OCI-M1 (cell line): Measurements from ENCODE around the gene DHRS11.

Experiments used
- DNase-seq: peaks from one replicate; lab custom pipeline; 2025; lab: John Stamatoyannopoulos, UW

DHRS11 gene

DNA sequence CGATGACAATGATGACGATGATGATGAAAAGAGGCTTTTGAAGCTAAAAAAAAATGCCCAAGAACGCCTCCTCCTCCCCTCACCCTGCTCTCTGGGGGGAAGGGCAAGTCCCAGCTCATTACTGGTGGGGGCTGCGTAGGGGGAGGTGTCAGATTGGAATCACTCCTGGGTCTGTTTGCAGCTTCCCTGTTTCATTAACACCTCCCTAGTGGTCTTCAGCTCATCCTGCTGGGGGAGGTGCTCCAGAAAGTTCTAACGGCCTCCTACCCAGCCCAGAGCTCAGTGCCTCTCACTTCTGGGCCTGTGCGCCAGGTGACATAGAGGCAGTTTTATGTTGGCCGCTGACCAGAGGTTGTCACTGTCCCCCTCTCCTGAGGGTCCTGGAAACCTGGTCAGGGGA, 22.4 kb downstream of the DHRS11 start:
- DNase-seq = no peak

DNA sequence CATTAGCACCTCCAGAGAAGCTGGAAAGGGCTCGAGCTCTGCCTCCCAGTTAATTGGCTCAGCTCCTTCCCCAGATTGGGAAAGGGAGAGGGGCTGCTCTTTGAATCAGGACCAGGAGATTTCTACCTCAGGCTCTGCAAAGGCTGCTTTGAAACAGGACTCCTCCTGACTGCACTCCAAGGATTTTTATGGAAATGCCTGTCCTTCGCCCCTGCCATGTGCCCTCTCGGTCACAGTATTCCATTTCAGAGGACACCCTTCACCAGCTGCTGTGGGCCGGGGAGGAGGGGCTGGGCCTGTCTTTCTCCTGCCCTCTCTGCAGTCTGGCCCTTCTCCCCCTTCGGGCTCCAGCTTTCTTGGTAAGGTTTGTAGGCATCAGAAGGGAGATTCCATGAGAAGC, 23.3 kb downstream of the DHRS11 start:
- DNase-seq = no peak

DNA sequence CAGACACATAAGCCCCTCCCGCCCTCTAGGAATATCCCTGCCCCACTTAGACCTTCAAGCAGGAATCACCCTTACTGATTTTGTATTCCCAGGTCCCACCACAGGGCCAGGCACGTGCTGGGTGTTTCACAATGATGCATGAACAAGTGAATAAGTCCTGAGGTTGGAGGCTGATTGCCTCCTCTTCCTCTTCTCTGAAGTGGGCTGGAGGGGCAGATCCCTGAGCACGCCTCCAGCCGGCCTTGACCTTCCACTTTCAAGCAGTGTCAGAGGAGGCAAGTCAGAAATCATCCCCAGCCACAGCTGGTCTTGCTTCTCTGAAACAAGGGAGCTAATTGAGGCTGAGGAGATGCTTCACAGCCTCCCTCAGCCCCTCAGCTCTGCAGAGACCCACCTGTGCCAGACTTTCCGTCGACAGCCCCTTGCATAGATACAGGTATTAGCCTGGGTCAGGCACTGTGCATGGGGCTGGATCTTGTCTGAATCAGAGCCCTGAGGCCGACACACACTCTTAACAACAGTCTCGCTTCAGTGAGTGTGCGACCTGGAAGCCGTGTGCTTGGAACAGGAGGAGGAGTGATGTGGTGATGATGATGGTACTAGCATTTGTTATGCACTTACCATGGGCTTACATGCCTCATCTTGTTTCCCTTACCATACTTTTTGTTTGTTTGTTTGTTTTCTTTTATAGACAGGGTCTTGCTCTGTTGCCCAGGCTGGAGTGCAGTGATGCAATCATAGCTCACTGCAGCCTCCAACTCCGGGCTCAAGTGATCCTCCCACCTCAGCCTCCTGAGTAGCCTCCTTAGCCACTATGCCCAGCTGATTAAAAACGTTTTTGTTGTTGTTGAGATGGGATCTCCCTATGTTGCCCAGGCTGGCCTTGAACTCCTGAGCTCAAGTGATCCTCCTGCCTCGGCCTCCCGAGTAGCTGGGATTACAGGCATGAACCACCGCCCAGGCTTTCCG, 24.7 kb downstream of the DHRS11 start:
- no peak for DNase-seq

DNA sequence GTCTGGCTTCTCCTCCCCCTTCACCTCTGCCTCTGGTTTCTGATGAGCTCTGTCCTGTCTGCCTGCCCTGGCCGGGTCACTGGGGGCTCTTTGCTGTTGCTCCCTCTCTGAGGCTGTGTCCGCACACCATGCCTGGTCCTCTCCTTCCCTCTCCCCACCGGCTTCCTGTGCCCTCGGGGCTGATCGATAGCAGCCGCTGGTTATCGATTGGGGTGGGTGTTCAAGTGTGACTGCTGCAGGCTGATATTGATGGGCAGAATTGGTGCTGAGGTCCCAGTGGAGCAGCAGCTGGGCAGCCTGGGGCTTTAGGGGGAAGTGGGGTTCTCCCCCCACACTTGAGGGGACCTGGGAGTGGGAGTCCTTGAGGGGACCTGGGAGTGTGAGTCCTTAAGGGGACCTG, 26.1 kb downstream of the DHRS11 start:
- no peak for DNase-seq

DNA sequence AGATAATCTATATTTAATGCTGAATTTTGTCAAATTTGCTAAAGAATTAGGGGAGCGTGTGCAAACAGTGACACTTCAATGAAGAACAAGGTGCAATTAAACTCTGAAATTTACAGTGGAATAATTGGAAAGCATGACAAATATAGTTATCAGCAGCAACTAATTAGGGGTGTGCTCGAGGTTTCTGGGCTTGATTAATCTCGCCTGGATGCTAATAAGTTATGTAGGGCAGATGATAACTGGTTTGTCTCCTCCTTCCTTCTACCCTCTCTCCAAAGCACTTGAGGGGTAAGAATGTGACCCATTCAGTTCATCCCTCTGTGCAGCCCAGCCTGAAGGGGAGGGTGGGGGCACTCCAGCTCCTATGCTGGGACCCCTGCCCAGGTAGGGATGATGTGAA, 31.6 kb downstream of the DHRS11 start:
- no peak for DNase-seq

DNA sequence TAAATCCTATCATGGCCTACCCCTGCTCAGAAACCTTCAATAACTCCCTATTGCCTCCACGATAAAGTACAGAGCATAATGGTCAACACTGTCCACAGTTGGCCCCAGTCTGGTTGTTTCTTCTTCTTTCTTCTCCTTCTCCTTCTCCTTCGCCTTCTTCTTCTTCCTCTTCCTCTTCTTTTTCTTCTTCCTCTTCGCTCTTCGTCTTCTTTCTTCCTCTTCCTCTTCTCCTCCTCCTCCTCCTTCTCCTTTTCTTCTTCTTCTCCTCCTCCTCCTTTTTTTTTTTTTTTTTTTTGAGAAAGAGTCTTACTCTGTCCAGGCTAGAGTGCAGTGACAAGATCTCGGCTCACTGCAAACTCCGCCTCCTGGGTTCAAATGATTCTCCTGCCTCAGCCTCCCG, 33.5 kb downstream of the DHRS11 start:
- DNase-seq = no peak

DNA sequence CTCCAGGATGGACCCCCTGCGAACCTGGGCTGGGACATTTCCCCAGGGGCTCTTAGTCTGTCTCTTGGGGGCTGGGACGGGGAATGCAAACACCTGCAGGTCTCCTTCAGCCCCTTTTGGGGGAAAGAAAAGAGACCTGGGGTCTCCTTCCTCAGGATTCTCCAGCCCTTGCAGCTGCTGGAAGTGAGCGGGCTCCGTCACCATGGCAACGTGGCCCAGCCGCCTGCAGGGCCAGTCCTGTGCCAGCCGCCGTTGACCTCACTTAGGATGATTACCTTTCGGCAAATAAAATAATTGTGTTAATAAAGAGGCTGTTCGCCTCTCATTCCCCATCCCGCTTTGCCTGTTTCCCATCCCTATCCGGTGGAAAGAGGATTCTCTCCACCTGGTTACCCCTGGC, 35.4 kb downstream of the DHRS11 start:
- DNase-seq = no peak

DNA sequence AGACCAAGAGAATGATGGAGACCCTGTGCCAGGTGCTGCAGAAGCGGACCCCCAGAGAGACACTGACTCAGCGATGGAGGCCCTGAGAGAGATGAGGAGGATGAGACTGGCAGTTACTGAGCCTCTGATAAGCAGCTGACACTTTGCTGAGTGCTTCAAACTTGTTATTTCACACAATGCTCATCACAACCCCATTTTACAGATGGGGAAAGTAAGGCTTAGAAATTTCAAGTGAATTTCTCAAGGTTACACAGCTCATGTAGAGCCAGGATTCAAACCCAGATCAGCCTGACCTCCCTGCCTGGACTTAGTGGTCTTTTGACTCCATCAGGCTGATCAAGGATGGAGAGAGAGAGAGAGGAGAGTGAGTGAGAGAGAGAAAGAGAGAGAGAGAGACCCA, 36.9 kb downstream of the DHRS11 start:
- DNase-seq = no peak

DNA sequence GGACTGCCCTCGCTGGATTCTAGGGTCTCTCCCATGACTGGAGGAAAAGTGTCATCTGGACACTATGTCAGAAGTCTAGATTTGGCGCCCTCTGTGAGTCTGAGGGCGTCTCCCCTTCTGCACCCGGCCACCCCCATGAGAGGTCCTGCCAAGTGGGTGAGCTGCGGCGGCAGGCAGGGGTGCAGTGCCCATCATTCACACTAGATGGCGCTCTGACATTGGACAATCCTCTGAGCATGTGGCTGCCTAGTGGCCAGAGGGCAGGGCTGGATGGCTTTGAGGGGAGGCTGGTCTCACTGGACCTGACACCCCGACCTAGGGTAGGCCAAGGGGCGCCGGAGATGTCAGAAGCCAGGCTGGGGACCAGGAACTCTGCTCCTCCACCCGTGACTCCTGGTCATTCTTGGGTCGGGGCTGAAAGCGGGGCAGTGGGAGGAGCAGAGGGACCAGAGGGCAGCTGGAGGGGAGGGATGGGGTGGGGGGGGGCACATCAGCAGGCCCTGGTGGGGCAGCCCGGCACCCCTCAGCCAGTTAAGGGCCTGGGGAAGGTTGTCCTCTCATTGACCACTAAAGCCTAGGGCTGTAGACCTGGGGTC, 37.7 kb downstream of the DHRS11 start:
- peak; percentile 88 for DNase-seq

DNA sequence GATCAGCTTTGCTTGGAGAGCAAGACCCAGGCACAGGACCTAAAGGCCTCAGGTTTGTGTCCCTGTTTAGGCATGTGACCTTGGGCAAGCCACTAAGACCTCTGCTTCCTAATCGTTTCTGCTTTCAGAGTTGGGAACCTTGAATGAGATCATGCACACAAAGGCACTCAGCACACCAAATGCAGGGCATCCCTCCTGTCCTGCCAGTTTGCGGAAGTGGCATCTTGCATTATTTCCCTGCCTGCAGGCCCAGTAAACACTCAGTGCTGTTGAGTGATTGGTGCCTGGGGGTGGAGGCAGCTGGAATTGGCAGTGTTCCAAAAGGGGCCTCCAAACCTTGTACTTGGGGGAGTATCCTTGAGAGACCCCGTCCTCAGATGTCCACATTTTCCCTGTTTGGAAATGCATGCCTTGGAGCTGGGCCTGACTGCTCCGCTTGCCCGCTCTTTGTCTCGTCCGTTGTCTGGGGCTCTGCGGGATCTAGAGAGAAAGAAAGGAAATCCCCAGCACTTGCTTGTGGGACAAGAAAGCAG, 38.4 kb downstream of the DHRS11 start:
- DNase-seq = no peak

DNA sequence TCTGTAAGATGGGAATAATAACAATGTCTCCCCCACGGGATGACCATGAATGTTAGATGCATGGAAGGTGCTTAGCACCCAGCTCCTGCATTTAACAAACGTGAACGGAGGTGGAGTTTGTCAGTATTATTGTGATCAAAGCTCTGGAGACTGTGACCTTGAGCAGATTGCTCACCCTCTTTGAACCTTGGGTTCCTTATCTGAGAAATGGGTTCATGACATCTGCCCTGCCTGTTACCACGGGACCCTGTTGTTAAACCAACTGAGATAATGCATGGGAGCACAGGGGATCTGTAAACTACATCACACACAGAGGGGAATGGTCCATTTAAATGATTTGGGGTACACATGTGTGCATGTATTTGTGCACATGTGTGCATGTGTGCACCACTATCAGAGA, 39.3 kb downstream of the DHRS11 start:
- no peak for DNase-seq

DNA sequence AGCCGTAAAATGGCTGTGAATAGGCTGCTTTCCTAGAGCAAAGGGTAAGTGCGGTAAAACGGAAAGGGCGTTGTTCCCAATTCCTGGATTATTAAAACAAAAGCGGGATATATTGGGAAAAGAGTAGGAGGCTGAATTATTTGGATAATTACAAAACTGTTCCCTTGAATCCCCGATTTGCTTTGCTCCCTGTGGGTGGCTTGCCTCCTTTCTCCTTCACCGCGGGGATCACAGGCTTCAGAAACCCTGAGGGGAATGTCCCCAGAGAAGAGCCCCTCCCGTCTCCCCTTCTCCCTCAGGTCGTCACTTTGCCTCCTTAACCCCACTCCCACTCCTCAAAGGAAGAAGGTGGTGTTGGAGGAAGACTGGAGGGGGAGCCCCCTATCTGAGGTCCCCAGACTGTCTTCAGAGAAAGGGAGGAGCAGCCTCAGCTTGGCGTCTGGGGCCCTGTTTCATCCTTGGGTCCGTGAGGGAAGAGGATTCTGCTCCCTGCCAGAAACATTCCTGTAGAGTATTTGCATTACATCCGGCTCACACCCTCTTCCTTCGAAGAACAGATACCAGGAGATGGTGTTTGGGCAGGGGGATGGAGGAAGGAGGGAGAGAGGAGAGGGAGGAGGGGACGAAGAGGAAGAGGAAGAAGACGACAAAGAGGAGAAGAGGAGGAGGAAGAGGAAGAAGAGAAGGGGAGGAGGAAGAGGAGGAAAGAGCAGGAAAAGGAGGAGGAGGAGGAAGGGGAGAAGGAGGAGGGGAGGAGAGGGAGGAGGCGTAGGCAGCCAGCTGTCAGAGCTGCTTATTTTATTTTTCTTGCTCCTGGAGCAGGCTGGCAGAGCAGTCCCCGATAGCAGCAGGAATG, 41.5 kb downstream of the DHRS11 start:
- no peak for DNase-seq

DNA sequence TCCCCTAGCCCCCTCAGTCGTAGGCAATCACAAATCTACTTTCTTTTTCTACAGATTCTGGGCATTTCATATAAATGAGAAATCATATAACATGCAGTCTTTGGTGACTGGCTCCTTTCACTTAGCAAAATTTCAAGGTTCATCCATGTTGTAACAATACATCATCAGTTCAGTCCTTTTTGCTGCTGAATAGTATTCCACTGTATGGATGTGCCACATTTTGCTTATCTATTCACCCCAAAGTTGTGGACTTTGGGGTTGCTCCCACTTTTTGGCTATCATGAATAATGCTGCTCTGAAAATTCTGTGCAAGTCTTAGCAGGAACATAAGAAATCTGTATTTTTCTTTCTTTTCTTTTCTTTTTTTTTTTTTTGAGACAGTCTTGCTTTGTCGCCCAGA, 48.7 kb downstream of the DHRS11 start:
- DNase-seq = no peak

DNA sequence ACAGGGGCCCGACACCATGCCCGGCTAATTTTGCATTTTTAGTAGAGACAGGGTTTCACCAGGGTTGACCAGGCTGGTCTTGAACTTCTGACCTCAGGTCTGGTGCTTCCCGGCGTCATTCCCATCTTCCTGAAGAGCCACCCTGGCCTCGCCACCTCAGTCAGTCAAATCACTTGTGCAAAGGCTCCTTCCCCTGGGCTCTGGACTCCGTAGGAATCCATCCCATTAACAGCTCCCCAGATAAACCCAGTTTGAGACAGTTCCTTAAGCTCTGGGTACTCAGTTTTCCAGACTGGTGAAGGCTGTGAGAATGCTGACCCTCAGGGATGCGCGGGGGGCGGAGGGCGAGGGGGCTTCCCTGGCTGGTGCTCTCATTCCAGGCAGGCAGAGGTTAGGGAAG, 49.2 kb downstream of the DHRS11 start:
- DNase-seq = no peak

DNA sequence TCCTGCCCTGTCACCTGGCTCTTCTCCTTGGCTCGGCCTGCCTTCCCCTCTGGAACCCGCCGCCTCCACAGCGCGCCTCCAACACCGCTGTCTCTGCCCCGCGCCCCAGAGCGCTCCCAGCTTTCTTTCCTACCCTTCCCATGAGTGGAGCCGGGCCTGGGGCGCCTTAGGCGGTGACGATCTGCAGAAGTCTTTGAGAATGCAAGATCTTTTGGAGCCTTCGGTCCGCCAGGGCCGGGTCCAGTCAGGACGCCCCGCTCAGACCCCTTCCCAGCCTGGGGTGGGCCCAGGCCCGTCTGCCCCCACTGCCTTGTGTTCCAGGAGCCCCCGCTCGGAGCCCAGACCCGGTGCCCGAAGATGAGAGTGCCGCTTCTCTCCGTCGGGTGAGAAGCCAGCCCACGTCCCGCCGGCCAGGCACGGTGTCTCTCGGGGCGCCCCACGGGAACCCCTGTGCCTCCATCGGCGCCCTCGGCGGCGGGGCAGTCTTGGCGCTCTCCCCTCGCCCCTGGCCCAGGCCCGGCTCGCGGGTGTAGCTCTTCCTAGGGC, 49.7 kb downstream of the DHRS11 start:
- DNase-seq = no peak

DNA sequence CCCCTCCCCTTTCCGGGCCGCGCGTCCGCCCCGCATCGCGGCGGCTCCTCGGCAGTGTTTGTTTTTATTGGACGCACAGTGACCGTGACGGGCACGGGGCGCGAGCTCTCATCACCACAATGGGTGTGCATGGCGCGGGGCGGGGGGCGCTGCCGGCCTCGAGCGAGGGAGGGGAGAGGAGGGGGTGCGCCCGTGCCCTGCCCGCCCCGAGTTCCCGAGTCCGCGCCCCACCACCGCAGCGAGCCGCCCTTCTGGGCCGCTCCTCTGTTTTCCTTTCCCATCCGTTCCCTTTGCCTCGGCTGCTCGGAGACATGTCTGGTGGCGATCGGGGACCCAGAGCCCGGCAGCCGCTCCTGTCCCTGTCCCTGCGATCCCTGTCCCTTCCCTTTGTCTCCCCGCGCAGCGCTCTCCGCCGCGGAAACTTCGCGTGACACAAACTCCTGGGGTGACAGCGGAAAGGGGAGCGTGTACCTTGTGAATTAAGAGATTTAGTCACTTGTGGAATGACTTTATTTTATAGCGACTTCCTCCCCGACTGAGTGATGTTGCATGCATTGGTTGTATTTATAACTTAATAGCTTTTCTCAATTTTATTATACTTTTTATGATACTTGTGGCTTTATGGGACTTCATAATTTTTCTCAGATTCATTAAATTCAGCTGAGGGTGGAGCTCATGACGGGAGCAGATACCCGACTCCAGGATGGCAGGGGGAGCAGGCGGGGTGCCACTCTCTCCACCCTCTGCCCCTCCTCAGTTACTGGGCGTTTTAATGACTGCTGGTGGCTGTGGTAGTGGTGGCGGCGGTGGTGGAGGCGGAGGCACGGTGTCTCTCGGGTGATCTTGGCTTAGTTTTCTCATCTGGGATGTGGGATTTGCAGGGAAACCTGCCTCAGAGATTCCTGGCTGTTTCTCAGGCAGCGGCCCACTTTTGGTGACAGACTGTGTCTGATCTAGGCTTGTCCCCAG, 50.5 kb downstream of the DHRS11 start:
- DNase-seq = no peak

DNA sequence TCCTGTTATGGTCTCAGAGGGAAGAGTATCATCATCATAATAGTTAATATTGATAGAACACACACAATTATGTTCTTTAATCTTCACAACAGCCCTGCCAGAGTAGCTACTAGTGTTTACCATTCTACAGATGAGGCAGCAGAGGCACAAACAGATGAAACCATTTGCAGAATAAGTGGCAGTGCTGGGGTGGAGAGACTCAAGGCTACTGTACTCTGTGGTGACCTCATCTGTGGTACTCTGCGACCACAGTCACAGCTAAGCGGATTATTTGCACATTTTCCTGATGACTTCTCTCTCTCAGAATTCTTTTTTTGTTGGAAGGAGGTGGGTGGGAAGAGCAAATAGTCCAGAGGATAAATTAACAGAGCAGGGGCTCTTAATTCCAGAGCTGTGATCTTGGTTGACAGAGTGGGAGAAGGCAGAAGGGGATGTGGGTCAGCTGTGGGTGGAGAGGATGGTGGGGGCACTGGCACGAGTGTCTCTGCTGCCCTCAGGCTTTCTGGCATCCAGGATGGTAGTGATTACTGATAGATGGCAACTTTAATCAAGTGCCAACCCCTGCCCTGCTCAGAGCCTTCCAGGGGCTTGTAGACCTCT, 51.5 kb downstream of the DHRS11 start:
- DNase-seq = no peak

DNA sequence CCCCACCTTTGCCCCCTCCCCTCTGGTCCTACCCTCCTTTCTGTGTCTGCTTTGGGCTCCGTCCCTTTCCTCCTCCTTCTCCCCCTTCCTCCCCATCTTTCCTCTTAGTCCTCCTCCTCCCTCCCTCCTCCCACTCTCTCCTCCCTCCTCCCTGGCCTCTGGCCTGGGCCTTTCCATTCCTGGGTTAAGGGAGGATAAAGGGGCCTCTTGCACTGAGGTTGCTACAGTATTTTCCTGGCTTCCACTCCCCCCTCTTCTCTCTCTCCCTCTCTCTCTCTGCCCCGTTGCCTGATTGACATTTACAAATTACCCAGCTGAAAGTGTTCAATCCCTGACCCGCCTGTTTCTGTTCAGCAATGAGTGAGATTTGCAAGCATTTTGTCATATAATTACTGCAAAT, 53.7 kb downstream of the DHRS11 start:
- no peak for DNase-seq

DNA sequence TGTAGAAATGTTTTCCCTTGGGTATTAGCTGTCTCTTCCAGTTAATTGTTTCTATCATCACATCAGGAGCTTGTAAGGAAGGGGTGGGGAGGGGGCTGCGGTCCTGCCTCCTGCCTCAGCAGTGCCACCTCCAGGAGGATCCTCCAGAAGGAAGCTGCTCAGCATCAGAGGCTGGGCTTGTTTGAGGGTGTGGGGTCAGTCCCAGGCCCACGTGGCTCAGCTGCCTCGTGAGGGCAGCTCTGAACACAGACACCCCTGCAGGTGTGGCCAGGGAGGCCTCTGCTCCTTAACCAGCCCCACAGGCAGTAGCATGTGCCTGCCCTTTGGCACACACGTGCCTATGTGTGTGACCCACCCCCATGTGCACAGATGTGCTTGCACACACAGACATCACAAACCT, 56.0 kb downstream of the DHRS11 start:
- DNase-seq = no peak

DNA sequence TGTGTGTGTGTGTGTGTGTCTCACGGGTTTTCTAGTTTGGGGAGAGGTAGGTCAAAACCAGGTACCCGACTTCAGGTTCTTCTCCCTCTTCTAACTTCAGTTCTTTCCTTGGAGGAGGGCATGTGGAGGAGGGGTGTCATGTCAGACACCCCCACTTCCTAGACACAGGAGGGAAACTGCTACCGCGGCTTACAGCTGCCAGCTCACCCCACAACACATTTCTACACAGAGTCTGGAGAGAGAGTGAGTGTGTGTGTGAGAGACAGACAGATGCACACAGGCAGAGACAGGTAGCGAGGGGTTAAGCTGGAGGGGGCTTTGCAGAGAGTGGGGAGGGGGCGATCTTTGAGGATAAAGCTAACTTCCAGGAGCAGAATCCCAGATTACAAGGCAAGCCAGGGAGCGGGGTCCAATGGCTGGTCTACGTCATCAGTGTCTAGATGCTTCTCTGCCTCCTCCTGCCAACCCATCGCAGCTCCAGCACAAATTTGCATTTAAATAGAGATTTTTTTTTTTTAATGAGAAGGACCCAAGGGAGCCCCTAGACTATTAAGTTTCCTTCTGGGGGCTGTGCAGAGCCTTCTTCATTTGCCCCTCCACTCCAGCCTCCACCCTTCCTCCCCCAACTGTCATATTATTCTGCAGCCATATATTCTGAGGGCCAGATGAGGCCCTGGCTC, 58.6 kb downstream of the DHRS11 start:
- no peak for DNase-seq
